ENCODE data around the gene C15orf62. TPM values are rescaled to one million over a fixed set of nuclear protein-coding genes. Genes with fewer than 3 reads are reported as not detected.

Gene C15orf62
- total RNA-seq, 4 donors from 2014 or later, result 0.66 to 0.85 TPM; not detected in 2

DNA sequence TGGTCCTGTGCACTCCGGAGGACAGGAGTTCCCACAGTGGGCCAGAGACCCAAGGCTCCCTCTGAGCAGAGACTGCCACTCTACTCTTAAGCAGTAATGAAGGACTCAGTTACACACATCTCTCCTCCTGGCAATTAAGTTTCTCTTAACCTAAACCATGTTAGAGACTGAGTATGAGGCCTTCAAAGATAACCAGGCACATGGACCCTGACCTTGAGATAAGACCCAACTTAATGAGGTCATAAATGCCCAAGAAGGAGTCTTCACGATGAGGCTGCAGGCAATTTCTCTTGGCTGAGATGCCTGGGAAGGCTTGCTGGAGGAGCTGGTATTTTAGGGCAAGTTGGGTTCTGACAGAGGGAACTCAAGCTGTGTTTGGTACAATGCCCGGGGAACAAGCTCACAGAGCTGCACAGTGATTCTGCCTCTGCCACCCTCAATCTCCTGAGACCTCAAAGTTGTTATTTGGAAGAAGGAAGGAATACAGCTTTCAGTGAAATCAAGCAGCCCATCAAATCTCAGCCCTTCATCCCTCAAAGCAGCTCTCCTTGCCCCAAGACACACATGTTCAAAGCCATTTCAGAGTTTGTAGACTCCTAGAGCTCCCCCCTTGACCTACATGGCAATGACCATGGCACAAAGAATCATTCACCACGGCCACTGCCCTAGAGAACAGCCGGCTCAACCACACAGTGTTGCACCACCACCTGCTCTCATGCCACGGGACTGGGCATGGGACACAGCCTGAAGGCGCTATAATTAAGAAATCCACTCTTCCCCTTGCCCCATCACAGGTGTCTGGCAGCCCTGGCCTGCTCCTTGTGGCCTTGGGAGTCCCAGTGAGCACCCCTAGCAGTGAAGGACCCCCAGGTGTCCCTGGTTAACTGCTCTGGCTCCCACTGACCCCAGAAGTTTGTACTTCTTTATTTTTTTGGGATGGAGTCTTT is 21.8 kb upstream of the C15orf62 start:
- TF ChIP-seq CTCF (IDR thresholded peaks at IDR 0.05; ENCODE audit: low read depth), result no peak

- no peak for TF ChIP-seq CTCF (IDR thresholded peaks at IDR 0.05; ENCODE audit: low read depth)
These were observed 20.6 kb upstream of the C15orf62 start for GRCh38 chr15:40749151-40749630.

GRCh38 chr15:40750885-40751284 is 18.9 kb upstream of the C15orf62 start:
- TF ChIP-seq CTCF (IDR thresholded peaks at IDR 0.05; ENCODE audit: low read depth), result no peak

DNA sequence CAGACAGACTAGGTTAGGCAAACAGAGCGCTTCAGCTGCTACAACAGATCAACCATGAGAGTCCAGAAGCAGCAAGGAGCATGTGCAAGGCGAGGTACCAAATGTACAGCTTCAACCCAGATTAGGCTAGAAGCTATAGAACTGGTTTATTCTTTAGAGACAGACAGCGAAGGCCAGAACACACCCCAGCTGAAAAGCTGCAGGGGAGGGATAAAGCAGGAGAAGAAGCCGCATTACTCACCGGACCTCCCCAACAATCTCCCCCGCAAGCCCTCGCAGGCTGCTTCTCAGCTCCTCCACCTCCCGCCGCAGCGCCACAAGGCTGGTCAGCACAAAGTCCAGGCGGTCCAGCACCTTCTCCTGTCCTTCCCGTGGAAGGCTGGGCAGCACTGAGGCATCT is 18.0 kb upstream of the C15orf62 start:
- TF ChIP-seq CTCF (IDR thresholded peaks at IDR 0.05; ENCODE audit: low read depth), result no peak

DNA sequence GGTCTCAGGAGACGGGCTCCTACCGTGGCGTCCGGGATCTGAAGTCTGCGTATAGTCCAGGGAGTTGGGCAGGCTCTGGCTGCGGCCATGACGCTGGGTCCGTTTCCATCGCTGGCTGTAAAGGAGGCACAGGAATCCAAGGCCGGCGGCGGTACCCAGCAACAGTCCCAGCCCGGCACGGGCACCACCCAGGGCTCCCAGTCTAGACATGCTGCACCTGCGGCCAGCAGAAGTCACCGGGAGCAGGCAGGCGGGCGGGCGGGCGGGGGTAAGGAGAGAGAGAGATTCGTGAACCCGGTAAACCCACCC is 15.3 kb upstream of the C15orf62 start:
- TF ChIP-seq CTCF (IDR thresholded peaks at IDR 0.05; ENCODE audit: low read depth), result no peak

GRCh38 chr15:40754883-40755811 is 14.6 kb upstream of the C15orf62 start, which contains the start of gene RMDN3:
Gene RMDN3, minus strand, starts transcription at chr15:40755254. Its CDS starts 471 bp downstream, at chr15:40754783.
- no peak for TF ChIP-seq CTCF (IDR thresholded peaks at IDR 0.05; ENCODE audit: low read depth)

- no peak for TF ChIP-seq CTCF (IDR thresholded peaks at IDR 0.05; ENCODE audit: low read depth)
These were observed 14.0 kb upstream of the C15orf62 start for GRCh38 chr15:40755812-40756208.

Measured in subcutaneous adipose tissue (tissue), 4 donors.